Stimulated activated CD4-positive, alpha-beta T cell treated with anti-CD3 and anti-CD28 coated beads, Interleukin-2, amount 100 ng/mL, for 48 hours (primary cell): ENCODE measurements around the gene OTUD5.
A peak's percentile ranks its signal among the peaks of the same experiment; 100 is the strongest.
"Not testable (repeated sequence)": the region's sequence is repeated elsewhere in the genome, so short reads cannot be mapped to it uniquely, and the experiment has no call there.

ENCODE experiments used
- DNase-seq, 2 donors: peaks; one replicate each; pipeline ENCODE4 v3.0.0-alpha.2; 2020

Gene OTUD5

GRCh38 chrX:48957477-48957826 lies at the start of gene OTUD5:
OTUD5 (minus strand) TSS chrX:48957607; CDS start chrX:48957570, 37 bp downstream.
- DNase-seq = peak in 1 of 2 donors; percentile 57

GRCh38 chrX:49003696-49004095 lies 46.3 kb upstream of the OTUD5 start:
- DNase-seq = no peak

- DNase-seq = peak; percentile 57 to 59
Observed at GRCh38 chrX:49002091-49002935, 44.9 kb upstream of the OTUD5 start, which contains the start of gene GRIPAP1. GRIPAP1 (minus strand) TSS chrX:49002264; CDS start chrX:49002229, 35 bp downstream.

GRCh38 chrX:49001521-49002090 lies 44.2 kb upstream of the OTUD5 start:
- peak; percentile 19 to 20 for DNase-seq

- DNase-seq = no peak
Observed at GRCh38 chrX:49000636-49001035, 43.2 kb upstream of the OTUD5 start.

- DNase-seq = no peak
Observed at GRCh38 chrX:48999030-48999429, 41.6 kb upstream of the OTUD5 start.

GRCh38 chrX:48998391-48998790 lies 41.0 kb upstream of the OTUD5 start:
- no peak for DNase-seq

GRCh38 chrX:48997865-48998264 lies 40.5 kb upstream of the OTUD5 start:
- no peak for DNase-seq

- no peak for DNase-seq
Observed at GRCh38 chrX:48997455-48997854, 40.0 kb upstream of the OTUD5 start.

- no peak for DNase-seq
Observed at GRCh38 chrX:48996969-48997368, 39.6 kb upstream of the OTUD5 start.

- DNase-seq = no peak
Observed at GRCh38 chrX:48992341-48992740, 34.9 kb upstream of the OTUD5 start.

GRCh38 chrX:48989483-48989882 lies 32.1 kb upstream of the OTUD5 start:
- no peak for DNase-seq

- DNase-seq = no peak
Observed at GRCh38 chrX:48983896-48984295, 26.5 kb upstream of the OTUD5 start.

- no peak for DNase-seq
Observed at GRCh38 chrX:48983081-48983480, 25.7 kb upstream of the OTUD5 start.

- DNase-seq = no peak
Observed at GRCh38 chrX:48981178-48981577, 23.8 kb upstream of the OTUD5 start.

GRCh38 chrX:48980341-48980740 lies 22.9 kb upstream of the OTUD5 start:
- DNase-seq = not testable (repeated sequence)

- DNase-seq = no peak
Observed at GRCh38 chrX:48978226-48978625, 20.8 kb upstream of the OTUD5 start.

GRCh38 chrX:48976086-48976485 lies 18.7 kb upstream of the OTUD5 start:
- no peak for DNase-seq

- no peak for DNase-seq
Observed at GRCh38 chrX:48975541-48975940, 18.1 kb upstream of the OTUD5 start.

GRCh38 chrX:48975041-48975440 lies 17.6 kb upstream of the OTUD5 start:
- DNase-seq = no peak

GRCh38 chrX:48974574-48974973 lies 17.2 kb upstream of the OTUD5 start:
- DNase-seq = no peak

- no peak for DNase-seq
Observed at GRCh38 chrX:48974033-48974432, 16.6 kb upstream of the OTUD5 start.

- peak; percentile 10 to 11 for DNase-seq
Observed at GRCh38 chrX:48972220-48973164, 15.1 kb upstream of the OTUD5 start.
